HG03139 (cell line): ENCODE results near the gene ANKLE2.
A peak's percentile ranks its signal among the peaks of the same experiment; 100 is the strongest.
"Not testable (repeated sequence)": the region's sequence is repeated elsewhere in the genome, so short reads cannot be mapped to it uniquely, and the experiment has no call there.

Source experiments
- ATAC-seq: cut with Tn5 transposase; IDR thresholded peaks from one replicate; pipeline ENCODE4 v1.9.1; 2021; ENCODE audit not compliant: unreplicated experiment

ANKLE2 gene

DNA sequence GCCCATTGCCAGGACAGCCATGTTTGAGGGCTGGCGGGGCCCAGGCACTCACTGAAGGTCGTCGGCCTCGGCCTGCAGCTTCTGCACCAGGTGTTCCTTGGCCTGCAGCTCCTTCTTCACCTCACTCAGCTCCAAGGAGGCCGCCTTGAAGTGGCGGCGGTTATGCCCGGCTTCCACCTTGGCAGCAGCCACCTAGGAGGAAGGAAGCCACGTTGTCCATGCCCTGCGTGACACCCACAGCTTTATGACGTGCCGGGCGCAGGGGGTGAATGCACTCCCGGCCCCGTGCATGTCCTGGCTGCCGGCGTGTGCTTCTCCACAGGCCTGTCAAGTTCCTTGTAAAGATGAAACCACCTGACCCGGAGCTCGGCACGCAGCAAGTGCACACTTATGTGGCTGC lies 16.0 kb upstream of the ANKLE2 start:
- no peak for ATAC-seq

DNA sequence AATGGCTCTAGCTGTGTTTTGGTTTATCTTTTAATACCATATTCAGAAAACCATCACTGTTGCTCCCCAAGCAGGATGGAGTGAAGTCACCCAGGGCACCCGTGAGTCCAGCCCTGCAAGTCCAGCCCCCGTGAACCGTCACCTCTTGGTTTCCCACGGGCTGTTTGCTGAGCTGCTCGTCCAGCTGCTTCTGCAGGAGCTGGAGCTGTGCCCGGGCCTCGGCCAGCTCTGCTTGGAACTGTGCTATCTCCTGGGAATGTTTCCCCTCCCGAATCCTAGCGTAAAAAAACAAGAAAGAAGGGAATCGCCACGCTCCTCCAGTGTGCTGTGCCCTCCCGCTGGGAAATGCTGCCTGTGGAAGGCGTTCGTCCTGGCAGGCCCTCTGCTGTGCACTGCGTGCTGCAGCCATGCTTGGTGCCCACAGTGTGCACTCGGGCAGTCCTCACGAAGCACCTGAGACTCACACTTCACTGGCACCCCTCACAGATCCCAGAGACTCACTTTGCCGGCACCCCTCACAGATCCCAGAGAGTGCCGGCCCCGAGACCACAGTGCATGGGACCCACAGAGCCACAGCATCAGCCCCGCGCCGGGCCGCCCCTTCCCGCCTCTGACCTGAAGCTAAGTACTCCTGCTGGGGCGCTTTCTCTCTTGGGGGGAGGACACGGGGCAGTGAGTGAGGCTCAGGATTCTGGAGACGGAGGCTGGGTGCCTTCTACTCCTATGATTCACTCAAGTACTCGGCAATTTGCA lies 15.4 kb upstream of the ANKLE2 start:
- ATAC-seq: no peak

DNA sequence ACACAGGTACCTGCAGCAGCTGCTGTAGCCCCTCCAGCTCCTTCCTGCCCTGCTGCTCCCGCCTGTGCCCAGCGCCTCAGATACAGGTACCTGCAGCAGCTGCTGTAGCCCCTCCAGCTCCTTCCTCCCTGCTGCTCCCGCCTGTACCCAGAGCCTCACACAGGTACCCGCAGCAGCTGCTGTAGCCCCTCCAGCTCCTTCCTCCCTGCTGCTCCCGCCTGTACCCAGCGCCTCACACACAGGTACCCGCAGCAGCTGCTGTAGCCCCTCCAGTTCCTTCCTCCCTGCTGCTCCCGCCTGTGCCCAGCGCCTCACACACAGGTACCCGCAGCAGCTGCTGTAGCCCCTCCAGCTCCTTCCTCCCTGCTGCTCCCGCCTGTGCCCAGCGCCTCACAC lies 14.6 kb upstream of the ANKLE2 start:
- ATAC-seq: not testable (repeated sequence)

DNA sequence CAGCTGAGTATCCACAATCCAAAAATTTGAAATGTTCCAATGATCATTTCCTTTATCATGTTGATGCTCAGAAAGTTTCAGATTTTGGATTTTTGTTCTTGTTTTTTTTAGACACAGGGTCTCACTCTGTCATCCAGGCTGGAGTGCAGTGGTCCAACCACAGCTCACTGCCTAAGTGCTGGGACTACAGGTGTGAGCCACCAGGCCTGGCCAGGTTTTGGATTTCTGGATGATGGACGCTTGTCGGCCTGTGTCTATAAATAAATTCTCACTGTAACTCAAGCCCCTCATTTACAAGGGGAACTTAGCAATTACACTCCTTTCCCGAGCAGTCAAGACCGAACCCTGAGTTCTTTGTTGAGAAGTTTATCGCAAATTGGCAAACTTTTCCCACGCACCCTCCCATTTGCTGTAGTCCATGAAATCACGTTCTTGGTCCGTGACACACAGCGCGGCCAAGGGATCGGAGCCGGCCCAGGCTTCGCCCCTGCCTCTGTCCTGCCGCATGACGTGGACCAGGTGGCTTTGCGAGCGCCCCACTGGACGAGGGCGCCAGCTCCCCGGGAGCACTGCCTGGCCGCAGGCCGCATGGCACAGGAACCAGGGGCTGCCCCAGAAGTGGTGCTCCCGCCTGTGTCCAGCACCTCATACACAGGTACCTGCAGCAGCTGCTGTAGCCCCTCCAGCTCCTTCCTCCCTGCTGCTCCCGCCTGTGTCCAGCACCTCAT lies 14.0 kb upstream of the ANKLE2 start:
- ATAC-seq: no peak

DNA sequence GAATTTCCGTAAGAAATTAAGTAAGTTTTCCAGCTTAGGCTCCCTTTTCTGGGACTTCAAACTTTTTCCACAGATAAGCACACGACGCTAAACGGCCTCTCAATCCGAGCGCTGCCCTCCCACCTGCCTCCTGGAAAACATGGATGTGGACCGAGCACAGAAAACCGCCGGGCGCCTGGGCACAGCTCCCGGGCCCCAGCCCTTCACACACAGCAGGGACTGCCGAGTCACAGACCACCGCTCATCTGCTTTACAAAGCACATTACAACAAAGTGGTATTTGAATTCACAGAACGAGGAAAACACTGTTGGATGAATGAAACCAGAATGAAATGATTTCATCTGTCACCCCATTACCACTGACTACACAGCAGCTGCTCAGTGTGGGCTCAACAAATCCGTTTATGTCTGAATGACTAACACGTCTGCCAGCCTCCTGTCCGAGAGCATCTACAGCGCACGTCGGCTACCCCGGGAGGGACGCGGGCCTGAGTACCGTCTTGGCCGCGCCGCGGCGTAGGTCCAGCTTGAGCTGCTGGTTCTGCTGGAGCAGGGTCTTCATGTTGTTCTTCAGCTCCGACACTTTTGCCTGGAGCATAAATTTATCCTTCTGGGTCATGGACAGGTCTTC lies 13.1 kb upstream of the ANKLE2 start:
- no peak for ATAC-seq

DNA sequence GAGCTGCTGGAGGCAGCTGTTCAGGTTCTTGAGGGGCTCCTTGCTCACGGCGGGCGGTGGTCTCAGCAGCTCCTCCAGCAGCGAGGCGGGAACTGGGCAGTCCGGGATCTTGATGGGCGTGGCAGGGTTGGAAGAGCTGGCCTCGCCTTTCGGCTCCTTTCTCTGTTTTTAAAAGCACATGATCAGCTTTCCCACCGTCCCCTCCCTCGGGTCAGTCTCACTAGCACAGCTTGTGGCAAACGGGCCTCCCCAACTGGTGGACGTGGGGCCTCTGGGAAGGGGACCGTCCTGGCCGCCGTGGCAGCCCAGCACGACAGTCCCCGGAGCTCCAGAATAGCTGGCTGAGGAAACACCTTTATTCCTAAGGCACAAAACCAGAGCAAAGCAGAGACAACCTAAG lies 12.5 kb upstream of the ANKLE2 start:
- ATAC-seq: no peak

DNA sequence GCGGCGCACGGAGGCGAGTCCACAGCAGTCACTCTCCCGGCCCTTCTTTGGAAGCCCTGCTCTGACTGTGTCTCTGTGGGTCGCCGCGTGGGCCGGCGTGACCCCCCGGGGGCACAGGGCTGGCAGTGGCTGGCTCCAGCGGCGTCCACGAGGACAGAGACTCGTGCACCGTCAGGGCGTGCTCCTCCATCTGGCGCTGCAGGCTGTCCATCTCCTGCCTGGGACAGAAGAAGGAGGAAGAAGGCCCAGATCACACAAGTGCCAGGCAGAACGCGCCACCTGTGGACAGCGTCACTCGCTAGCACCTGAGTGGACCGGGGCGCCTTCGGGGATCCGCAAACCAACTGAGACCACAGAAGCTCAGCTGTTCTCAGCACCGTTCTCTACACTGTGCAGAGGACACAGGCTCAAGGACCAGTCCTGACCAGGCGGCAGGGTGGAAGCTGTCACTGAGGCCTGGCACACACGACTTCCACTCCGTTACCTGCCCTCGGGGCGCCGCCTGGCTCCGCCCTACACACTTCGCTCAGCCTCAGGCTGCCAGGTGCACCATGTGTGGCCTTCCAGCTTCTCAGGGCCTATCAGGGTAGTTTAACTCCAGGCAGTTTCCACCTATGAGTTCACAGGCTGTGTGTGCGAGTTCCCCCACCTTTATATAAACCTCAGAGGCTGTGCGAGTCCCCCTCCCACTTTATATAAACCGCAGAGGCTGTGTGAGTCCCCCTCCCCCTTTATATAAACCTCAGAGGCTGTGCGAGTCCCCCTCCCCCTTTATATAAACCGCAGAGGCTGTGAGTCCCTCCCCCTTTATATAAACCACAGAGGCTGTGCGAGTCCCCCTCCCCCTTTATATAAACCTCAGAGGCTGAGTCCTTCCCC lies 11.7 kb upstream of the ANKLE2 start:
- no peak for ATAC-seq

DNA sequence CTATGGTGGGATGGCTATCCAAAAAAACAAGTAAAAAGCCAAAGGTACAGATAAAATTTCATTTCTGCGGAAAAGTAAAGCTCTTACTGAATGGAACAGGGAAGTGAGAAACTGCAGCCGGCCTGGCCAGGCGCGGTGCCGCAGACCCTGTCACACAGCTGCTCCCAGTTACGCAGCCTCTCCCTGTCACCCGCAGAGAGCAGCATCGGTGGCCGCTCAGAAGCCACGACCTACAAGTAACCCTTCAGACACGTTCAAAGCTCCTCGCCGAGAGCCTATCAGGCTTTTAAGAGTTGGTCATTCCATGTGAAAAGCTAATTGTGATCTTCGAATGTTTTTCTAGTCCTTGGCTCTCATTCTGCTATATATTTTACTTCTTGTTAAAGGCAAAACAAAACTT lies 11.0 kb upstream of the ANKLE2 start:
- ATAC-seq: no peak

DNA sequence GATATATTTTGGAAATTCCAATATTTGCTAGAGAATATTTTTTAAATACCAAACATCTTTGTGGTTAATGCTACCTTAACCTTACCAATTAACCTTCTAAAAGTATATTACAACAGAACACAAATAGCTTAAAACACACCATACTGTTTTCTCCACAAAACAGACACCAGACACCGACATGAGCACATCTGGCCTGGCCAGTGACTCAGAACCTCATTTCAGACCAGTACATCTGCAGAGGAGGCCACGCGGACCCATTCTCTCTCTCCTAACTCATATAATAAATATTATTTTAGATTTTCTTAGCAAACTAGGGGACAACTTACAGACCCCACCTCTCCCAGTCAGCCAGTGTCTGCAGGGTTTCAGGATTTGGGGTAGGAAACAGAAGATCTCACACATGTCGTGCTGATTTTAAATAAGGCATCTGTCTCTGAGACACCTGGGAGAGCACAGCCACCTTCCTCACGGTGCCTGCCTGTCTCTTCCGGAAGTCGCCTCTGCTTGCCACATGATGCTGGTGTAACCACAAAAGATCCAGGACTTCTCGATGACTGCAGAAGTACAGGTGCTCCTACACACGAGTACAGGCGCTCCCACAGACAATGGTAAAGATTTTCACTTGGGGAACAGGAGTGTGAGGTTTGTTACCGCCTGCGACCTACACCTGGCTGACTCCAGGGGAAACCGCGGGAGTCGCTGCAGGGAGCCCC lies 9.7 kb upstream of the ANKLE2 start:
- peak; percentile 44 for ATAC-seq

DNA sequence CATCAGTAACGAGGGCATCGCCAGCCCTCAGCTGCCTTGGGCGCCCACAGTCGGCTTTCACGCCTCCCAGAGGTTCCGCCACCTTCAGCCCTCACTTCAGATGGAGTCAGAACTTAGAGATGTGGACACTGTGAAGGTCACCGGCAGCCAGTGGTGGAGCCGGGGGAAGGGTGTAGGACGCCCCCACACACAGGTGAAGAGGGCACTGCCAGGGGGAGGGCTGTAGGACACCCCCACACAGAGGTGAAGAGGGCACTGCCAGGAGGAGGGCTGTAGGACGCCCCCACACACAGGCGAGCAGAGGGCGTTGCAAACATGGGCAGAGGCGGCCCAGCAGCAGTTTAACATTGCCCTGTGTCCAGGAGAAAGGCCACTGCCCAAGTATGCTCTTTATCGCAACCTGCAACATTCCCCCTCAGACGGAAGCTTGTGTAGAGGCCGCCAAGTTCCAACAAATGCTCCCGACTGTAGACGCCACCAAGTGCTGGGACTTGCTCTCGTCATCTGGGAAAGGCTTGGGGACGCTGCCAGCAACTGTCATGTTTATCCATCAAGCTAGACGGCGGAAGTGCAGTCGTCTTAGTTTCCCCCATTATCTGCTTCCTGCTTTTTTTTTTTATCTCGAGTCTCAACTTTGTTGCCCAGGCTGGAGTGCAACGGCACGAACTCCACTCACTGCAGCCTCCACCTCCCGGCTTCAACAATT lies 4.9 kb upstream of the ANKLE2 start:
- no peak for ATAC-seq

DNA sequence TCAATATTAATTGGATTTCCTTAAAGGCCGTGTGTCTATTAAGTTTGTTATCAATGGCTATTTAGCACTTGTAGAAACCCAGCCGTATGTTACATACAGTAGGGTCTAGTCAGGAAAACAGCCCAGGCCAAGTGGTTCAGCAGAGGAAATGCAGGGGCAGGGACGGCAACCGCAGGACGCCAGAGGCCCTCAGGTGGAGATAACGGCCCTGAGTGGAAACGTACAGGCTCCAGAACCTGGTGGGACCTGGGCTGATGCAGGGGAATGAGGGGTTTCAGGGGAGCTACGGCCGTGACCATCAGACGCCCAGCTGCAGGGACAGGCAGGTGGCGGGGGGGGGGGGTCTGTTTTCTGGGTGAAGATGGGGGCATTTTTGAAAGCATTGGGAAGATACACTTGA lies 3.7 kb upstream of the ANKLE2 start:
- no peak for ATAC-seq

DNA sequence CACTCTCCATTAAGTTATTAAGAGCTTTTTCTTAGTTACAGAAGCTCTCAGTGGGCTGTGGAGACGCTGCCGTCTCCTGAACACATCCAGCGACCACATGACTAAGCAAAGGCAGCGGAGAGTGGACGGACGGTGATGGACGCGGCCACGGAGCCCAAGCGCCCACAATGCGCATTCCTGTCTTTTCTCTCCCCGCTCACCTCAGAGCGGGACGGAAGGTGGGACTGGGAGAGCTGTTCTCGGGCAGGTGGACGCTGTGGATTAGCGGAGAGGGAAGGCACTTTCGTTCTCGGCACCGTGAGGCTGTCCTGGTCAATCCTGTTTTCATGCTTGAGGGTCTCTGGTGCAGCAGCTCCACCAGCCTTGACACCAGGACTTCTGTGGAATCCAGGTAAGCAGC lies 2.6 kb upstream of the ANKLE2 start:
- ATAC-seq: no peak

DNA sequence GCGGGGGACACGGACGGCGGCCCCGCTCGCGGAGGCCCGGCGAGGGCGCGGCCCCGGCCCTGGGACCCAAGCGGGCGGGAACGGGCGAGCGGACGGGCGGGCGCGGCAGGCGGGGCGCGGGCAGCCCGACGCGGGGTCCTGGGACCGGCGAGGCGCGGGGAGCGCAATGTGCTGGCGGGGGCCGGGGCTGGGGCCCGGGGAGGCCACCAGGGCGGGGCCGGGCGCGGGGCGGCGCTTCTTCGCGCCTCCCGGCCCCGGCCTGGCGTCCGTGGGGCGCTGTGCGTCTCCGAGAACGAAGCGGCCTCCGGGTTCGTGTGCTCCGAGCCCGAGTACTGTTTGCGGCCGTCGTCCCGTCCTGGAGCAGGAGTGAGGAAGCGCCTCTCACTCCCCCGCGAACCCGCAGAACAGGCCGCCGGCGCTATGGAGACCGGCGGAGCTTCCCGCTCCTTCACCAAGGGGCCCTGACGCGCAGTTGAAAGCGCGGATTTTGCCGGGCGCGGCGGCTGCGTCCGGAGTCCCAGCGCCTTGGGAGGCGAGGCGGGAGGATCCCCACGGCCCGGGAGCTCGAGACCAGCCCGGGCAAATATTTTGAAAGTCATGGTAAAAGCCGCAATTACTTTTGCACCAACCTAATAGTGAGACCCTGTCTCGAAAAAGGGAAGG lies 420 bp upstream of the ANKLE2 start:
- peak; percentile 62 for ATAC-seq

DNA sequence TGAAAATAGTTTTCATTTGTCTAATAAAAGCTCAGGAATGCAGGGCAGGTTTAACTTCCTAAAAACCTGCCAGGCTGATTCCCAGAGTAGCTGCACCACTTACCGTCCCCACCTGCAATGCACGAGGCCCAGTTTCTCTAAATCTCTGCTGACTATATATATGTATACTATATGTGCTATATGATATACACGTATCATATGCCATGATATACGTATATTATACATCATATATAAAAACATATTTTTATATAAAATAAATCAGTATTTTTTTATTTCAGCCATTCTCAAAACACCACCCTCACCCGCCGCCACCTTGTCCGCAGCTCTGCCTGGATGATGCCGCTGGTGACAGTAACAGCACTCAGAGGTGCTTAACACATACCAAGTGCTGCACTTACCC lies 2.3 kb downstream of the ANKLE2 start:
- no peak for ATAC-seq

DNA sequence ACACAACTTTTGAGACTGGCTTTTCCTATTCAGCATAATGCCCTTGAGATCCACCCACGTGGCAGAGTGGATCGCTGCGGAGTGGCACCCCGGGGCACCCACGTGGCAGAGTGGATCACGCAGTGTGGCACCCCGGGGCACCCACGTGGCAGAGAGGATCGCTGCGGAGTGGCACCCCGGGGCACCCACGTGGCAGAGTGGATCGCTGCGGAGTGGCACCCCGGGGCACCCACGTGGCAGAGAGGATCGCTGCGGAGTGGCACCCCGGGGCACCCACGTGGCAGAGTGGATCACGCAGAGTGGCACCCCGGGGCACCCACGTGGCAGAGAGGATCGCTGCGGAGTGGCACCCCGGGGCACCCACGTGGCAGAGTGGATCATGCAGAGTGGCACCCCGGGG lies 2.8 kb downstream of the ANKLE2 start:
- ATAC-seq: not testable (repeated sequence)

DNA sequence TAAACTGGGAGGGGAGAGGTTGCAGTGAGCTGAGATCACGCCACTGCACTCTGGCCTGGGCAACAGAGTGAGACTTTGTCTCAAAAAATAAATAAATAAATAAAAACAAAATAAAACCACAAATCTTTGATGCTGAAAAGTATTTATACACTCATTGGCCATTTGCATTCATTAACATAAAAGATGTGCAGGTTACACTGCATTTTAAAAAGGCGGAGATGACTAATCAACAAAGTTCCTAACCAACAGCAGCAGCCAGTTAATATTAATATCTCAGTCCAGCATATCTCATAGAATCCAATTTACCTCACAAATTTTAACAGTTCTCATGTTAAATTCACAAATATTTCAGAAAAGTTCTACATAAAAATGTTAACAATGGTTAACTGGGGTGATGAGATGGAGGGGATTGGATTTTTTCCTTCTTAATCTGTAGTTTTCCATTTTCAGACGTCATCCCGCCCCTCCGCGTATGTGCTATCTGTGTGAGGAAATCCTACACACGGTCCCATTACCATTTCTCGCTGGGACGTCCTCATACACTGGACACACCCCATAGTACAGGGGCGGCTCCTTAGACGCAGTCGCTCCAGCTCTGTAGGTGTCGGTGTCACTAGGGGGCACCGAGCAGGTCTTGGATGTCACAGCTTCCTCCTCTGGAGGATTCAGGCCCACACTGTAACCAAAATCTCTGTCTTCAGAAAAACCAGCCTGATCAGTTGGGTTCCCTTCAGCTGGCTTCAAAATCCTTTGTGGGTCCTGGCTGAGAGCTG lies 7.3 kb downstream of the ANKLE2 start:
- no peak for ATAC-seq

DNA sequence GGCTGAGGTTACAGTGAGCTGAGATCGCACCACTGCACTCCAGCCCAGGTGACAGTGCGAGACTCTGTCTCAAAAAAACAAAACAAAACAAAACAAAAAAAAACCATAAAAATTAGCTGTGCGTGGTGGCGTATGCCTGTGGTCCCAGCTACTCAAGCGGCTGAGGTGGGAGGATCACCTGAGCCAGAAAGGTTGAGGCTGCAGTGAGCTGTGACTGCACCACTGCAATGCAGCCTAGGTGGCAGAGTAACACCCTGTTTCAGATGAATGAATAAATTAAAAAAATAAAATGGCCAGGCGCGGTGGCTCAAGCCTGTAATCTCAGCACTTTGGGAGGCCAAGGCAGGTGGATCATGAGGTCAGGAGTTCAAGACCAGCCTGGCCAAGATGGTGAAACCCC lies 8.0 kb downstream of the ANKLE2 start:
- ATAC-seq: not testable (repeated sequence)

DNA sequence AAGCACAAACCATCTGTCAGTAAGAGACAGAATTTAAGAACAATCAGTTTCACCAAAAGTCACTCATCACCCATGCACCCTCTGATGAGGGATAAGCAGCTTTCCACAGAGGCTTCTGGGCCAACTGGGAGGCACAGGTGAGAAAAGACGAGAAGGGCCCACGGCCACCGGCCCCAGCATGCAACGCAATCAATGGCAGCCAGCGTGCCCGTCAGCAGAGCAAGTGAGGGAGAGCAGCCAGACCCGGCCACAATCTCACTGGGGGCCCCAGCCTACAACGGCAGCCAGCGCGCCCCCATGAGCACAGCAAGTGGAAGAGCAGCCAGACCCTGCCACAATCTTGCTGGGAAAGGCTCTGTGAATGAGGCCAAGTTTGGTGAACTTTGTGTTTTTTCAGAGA lies 13.3 kb downstream of the ANKLE2 start:
- no peak for ATAC-seq

DNA sequence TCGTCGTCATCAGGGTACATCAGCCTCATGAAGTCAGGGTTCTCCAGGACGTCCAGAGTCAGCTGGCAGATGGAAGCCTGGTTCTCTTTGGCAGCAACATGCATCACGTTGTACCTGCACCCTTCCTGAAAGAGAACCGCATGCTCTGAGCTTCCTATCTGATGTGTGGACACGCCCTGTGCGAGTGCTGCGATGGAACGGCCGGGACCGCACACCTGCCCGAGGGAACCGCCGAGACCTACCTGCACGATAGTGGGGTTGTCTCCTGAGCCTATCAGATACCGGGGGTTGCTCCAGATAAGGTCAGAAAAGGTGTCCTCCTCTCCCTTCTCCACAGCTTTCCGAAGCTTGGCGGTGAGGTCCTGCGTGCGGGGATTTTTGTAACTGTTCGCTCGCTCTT lies 13.7 kb downstream of the ANKLE2 start:
- no peak for ATAC-seq
